ENCODE data around the gene CPT1B.
"Not testable (repeated sequence)": the region's sequence is repeated elsewhere in the genome, so short reads cannot be mapped to it uniquely, and the experiment has no call there.

CPT1B gene

GRCh38 chr22:50577987-50578775 lies at the start of gene CPT1B:
CPT1B (minus strand) TSS chr22:50578427; CDS start chr22:50577915, 512 bp downstream.
- DNase-seq (ENCODE audit: low spot score), result no peak

GRCh38 chr22:50626850-50627641 lies 48.8 kb upstream of the CPT1B start:
- DNase-seq (ENCODE audit: low spot score), result no peak

- DNase-seq (ENCODE audit: low spot score), result no peak
These were observed 48.2 kb upstream of the CPT1B start for GRCh38 chr22:50626314-50626849.

GRCh38 chr22:50625568-50626313 lies 47.5 kb upstream of the CPT1B start:
- no peak for DNase-seq (ENCODE audit: low spot score)

GRCh38 chr22:50625131-50625567 lies 46.9 kb upstream of the CPT1B start:
- DNase-seq (ENCODE audit: low spot score), result no peak

- no peak for DNase-seq (ENCODE audit: low spot score)
These were observed 46.3 kb upstream of the CPT1B start for GRCh38 chr22:50624347-50625130.

GRCh38 chr22:50622723-50623327 lies 44.6 kb upstream of the CPT1B start:
- no peak for DNase-seq (ENCODE audit: low spot score)

- DNase-seq (ENCODE audit: low spot score), result no peak
These were observed 43.9 kb upstream of the CPT1B start for GRCh38 chr22:50621948-50622722.

- no peak for DNase-seq (ENCODE audit: low spot score)
These were observed 43.2 kb upstream of the CPT1B start for GRCh38 chr22:50621356-50621880.

- no peak for DNase-seq (ENCODE audit: low spot score)
These were observed 42.5 kb upstream of the CPT1B start for GRCh38 chr22:50620593-50621355.

GRCh38 chr22:50614296-50614695 lies 36.1 kb upstream of the CPT1B start:
- not testable (repeated sequence) for DNase-seq (ENCODE audit: low spot score)

GRCh38 chr22:50613291-50613981 lies 35.2 kb upstream of the CPT1B start:
- no peak for DNase-seq (ENCODE audit: low spot score)

GRCh38 chr22:50612528-50613221 lies 34.4 kb upstream of the CPT1B start:
- DNase-seq (ENCODE audit: low spot score), result no peak

GRCh38 chr22:50612168-50612527 lies 33.9 kb upstream of the CPT1B start:
- no peak for DNase-seq (ENCODE audit: low spot score)

- DNase-seq (ENCODE audit: low spot score), result no peak
These were observed 33.3 kb upstream of the CPT1B start for GRCh38 chr22:50611341-50612060.

- no peak for DNase-seq (ENCODE audit: low spot score)
These were observed 32.4 kb upstream of the CPT1B start for GRCh38 chr22:50610581-50610980.

GRCh38 chr22:50610041-50610451 lies 31.8 kb upstream of the CPT1B start:
- no peak for DNase-seq (ENCODE audit: low spot score)

Data from hematopoietic multipotent progenitor cell treated with erythropoietin and hydrocortisone succinate and interleukin-3 and kit ligand, for 17 days (in vitro differentiated cells).